Measurements from ENCODE around the gene KIAA0586.

DNA sequence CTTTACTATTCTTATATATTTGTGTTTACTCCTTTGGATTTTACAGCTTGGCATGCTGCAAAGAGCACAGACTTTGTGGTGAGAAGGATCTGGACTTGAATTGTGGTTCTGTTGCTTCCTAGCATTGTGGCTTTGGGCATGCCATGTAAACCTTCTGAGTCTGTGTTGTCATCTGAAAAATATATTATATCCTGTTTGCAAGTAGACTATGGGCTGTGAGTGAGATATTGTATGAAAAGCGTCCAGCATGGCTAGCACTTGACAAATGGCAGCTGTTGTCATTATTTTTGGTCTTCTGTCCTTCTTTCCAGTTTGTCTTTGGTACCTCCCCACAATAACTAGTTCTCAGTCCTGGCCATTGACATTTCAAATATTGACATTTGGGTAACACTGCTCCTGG lies 148.4 kb downstream of the KIAA0586 start:
- TF ChIP-seq EZH2phosphoT487 (IDR thresholded peaks at IDR 0.05; ENCODE audit: borderline replicate concordance) (no peak), CTCF (conservative IDR thresholded peaks at IDR 0.05; ENCODE audit: low read length) (no peak)

All from Loucy (cell line).